CD4-positive, alpha-beta T cell treated with Interleukin-17A for 1 hour (primary cell): ENCODE measurements around the gene ZNF792.
"Not testable (repeated sequence)": the region's sequence is repeated elsewhere in the genome, so short reads cannot be mapped to it uniquely, and the experiment has no call there.

ENCODE experiments used
- DNase-seq: peaks from one replicate; pipeline ENCODE4 v3.0.0-alpha.2; 2020

Gene ZNF792

DNA sequence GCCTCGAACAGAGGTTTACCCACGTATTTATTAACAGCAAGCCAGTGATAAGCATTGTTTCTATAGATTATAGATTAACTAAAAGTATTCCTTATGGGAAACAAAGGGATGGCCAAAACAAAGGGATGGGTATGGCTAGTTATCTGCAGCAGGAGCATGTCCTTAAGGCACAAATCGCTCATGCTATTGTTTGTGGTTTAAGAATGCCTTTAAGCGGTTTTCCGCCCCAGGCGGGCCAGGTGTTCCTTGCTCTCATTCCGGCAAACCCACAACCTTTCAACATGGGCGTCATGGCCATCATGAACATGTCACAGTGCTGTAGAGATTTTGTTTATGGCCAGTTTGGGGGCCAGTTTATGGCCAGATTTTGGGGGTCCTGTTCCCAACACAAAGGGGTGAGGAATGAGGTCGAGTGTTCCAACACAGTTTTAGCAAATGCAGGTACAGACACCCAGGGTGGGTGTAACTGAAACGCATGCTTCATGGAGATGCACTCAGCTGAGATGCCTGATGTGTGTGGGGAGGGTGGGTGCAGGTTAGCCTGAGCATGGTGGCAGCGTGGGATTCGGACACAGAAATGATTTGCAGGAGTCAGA is 6.3 kb upstream of the ZNF792 start:
- DNase-seq: not testable (repeated sequence)

DNA sequence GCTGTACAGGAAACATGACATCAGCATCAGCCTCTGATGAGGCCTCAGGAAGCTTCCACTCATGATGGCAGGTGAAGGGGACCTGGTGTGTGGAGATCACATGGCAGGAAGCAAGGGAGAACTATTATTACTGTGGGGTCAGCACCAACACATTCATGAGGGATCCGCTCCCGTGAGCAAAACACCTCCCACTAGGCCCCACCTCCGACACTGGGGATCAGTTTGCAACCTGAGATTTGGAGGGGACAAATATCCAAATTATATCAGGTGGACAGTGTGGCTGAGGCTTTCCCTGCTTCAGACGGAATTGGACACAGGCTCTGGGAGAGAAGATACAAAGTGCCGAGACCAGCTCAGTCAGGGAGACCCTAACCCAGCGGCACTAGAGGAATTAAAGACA is 5.7 kb upstream of the ZNF792 start:
- no peak for DNase-seq

DNA sequence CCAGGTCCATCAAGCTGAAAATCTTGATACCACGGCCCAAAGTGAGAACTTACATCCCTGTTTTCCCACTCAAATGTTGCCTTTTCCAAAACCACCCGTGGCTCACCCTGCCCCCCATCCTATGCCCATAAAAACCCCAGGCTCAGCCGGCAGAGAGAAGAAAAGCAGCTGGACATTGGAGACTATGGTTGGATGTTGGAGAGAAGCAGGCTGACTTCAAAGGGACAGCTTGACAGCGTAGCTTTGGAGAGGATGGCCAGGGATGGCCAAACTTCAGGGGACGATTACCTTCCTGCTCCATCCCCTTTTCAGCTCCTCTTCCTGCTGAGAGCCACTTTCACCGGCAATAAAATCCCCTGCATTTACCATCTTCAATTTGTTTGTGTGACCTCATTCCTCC is 3.5 kb upstream of the ZNF792 start:
- DNase-seq: no peak

DNA sequence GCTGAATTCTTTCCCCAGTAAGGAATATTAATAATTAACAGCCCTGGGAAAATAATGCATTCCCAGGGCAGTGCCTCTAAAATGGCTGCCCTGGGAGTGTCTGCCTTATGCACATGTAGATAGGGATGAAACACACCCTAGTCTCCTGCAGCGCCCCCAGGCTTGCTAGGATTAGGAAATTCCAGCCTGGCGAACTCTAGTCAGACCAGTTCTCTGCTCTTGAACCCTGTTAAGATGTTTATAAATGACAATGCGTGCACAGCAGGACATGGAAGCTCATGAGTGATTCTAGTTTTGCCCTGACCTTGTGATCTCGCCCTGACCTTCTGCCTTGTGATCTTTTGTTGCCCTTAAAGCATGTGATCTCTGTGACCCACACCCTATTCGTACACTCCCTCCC is 1.5 kb upstream of the ZNF792 start:
- DNase-seq: not testable (repeated sequence)

DNA sequence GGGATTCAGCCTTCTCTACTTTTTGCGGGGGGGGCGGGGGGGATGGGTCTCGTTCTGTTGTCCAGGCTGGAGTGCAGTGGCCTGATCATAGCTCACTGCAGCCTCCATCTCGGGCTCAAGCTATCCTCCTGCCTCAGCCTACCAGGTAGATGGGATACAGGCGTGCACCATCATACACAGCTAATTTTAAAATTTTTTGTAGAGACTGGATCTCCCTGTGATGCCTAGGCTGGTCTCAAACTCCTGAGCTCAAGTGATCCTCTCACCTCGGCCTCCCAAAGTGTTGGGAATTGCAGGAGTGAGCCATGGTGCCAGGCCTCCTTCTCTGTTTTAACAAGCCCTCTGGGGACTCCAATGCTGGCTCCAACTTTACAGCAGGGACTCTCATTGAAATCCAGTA is 569 bp upstream of the ZNF792 start:
- DNase-seq: no peak

DNA sequence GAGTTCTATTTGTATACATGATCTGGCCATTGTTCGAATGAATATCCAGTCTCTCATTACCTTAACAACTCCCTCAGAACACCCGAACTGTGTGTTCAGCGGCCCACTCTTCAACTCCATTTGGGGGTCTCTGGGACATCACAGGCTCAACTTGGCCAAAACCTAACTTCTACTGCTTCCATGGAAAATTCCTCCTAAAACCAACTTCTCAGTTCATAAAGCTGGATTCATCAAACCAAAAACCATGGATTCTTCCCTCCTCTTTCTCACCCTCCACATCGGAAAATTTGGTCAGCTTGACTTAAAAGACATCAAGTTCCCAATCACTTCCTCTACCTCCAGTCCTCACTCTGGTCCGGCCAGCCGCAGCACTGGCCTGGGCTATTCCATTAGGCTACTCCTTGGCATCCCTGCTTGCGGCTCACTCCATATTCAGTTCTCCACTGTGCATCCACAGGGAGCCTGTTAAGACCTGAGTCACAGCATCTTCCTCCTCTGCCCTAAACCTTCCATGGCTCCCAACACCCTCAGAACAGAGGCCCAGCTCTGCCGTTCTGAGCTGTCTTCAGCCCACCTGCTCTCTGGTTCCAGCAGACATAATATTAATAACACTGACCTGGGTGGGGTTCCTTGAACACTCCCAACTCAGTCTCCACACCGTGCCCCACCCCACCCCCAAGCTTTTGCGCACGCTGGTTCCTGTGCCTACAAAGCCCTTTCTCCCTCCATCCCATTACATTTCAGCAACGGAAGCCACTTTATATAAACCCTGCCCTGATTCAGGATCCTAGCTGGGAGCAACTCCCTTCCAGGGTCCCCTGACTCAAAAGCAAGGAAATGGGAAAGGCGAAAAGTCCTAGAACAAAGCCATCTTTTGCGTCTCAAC is 1.1 kb downstream of the ZNF792 start:
- no peak for DNase-seq

DNA sequence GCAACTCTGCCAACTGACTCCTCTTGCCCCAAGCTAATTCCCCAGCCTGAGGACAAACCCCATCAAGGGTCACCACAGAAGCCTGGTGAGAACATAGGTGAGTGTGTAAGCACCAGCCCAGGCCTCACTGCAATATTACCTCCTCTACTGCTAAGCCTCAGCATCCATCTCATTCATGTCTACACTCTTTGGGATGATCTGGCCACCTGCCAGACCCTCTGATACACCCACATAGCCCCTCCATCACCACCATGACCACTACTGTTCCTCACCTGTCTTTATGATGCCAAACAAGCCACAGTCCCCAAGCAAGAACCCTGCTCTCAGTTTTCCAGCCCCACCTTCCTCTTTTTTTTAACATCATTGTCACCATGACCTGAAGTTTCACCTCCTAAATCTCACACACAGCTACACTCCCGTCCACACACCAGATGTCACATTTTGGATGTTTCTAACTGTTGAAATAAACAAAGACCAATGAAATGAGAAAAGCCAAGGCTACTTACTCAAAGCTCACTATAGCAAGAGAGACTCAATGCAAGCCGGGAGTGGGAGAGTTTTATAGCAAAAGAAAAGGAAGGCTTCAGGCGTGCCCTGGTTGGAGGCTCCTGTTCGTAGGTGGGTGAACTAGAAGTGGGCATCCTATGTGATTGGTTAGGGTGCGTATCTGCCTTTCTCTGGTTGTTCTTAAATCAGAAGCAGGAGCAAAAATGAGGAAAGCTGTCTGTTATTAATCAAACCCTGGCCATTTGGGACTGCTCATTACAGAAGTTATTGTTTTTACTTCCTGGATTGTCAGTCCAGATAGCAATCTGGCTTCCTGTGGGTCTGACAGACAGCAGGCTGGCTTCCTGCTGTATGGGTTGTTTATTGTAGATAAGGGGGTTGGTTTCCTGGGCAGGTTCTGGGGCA is 2.0 kb downstream of the ZNF792 start:
- DNase-seq: peak; percentile 66

DNA sequence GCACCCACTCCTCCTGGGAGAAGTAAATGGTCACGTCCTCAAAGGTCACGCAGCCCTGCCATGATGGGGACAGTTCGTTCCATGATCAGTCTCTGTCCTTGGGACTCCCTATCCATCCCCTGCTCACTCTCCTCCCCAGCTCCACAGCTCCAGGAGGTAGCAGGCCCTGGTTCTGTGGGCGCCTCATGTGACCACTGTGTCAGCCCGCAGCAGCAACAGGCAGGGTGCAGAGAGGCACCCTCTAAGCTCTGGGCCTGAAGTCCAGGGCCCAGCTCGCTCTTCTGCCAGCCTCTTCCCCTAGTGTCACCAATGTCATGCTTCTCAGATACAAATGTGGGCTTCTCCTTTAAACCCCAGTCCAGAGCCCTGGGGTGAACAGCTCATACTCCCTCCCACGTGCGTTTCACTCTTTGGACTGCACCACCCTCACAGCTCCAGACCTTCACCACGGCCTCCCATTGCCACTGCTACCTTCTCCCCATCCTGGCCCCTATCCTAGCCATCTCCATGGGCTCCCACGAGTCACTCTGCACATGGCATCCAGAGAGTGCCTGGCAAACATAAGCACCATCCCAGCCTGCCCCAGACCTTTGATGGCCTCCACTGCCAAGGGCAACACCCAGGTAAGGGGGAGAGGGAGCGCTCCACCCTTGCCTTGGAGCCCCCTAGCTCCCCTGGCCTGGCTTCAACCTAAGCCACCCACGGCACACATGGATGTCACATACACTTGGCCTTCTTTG is 2.9 kb downstream of the ZNF792 start:
- no peak for DNase-seq

DNA sequence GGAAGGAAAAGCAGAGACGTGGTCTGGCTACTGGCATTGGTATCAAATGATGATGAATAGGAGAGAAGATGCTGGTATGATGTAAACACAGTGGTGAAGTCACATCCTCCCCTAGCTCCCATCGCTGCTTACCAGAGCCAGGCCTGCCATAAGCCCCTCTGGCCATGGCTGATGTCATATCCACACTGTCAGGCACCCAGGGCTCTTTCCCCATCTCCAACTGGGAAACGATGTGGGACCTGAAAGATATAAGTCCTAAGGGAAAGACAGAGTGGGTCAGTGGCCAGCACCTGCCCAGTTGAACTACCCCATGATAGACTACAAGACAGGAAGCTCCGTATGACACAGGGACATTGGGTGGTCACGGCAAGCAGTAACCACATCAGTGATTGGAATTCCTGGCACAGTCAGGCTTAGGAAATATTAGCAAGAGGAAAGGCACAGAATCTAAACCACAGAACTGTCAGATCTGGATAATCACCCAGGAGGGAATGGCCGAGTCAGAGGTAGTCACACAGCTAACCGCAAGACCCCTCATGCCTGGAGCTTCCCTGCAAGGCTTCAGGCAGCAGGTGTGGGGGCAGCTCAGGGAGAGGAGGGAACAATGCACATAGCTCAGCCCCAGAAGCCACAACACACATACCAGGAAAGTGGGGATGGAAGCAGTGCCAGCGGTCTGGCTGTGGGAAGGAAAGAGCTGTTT is 3.8 kb downstream of the ZNF792 start:
- DNase-seq: no peak

DNA sequence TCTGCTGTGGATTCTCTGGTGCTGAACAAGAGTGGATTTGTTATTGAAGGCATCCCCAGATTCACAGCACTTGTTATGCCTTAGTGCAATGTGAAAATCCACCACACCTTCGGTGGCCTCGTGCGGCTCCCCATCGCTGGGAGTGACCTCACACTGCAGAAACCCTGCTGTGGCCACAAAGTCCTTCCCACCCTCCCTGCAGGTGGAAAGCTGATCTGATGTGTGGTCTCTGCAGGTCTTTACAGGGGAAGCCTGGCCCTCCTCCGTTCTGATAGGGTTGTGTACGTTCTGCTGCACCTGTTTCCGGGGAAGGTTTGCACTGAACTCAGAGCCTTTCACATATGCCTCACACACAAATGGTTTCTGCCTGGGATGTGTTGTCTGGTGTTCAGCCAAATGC is 5.0 kb downstream of the ZNF792 start:
- no peak for DNase-seq

DNA sequence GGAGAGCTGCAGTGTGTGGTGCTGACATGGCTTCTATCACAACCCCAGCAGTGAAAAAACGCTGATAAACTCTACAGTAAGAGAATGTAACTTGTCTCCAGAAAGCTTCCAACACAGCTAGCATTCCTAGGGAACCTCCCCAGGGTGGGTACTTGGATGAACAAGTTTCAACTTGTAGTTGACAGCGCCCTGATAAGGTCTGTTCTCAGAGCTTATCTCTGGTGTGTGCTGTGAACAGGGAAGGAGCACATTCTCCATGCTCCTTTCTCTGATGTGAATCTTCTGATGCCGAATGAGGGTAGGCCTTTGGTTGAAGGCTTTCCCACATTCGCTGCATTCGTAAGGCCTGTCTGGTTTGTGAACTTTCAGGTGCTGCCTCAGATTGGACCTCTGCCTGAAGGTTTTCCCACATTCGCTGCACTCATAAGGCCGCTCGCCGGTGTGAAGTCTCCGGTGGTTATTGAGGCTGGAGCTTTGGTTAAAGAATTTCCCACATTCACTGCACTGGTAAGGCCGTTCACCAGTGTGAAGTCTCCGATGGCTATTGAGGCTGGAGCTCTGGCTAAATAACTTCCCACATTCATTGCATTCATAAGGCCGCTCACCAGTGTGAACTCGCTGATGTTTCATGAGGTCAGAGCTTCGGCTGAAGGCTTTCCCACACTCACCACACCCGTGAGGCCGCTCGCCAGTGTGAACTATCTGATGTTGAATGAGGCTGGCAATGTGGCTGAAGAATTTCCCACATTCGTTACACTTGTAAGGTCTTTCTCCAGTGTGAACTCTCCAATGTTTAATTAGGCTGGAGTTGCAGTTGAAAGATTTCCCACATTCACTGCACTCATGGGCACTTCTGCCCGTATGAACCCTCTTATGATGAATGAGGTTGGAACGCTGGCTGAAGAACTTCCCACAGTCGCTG is 5.9 kb downstream of the ZNF792 start:
- no peak for DNase-seq

DNA sequence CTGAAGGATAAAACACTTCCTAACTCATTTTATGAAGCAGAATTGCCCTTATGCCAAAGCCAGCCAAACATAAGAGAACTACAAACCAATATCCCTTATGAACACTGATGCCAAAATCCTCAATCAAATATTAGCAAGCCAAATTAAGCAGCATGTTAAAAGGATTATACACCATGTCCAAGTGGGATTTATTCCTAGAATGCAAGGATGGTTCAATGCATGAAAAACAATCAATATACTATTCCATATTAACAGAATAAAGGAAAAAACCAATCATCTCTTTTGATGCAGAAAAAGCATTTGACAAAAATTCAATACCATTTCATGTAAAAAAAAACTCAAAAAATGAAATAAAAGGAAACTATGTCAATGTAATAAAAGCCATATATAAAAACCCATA is 10.9 kb downstream of the ZNF792 start:
- DNase-seq: no peak

DNA sequence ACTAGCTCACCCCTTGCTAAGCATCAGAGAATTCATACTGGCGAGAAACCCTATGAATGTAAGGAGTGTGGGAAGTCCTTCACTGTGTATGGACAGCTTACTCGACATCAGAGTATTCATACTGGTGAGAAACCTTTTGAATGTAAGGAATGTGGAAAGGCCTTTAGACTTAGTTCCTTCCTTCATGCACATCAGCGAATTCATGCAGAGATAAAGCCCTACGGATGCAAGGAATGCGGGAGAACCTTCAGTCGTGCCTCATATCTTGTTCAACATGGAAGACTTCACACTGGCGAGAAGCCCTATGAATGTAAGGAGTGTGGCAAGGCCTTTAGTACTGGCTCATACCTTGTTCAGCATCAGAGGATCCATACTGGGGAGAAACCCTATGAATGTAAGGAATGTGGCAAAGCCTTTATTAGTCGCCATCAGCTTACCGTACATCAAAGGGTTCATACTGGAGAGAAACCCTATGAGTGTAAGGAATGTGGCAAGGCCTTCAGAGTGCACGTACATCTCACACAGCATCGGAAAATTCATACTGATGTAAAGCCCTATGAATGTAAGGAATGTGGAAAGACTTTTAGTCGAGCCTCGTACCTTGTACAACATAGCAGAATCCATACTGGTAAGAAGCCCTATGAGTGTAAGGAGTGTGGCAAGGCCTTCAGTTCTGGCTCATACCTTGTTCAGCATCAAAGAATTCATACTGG is 20.0 kb downstream of the ZNF792 start:
- no peak for DNase-seq

DNA sequence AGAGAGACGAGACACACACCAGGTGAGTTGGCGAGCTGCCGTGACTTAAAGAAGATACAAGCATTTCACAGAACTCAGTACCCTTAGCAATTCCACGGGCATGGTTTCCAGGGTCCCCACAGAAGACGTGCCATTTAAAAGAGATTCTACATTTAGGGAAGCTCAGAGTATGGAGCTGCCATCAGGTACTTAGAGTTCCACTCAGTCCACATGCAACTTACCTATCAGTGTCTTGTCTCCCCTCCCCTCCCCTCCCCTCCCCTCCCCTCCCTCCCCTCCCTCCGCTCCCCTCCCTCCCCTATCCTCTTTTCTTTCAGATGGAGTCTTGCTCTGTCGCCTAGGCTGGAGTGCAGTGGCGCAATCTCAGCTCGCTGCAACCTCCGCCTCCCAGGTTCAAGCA is 25.1 kb downstream of the ZNF792 start:
- DNase-seq: no peak

DNA sequence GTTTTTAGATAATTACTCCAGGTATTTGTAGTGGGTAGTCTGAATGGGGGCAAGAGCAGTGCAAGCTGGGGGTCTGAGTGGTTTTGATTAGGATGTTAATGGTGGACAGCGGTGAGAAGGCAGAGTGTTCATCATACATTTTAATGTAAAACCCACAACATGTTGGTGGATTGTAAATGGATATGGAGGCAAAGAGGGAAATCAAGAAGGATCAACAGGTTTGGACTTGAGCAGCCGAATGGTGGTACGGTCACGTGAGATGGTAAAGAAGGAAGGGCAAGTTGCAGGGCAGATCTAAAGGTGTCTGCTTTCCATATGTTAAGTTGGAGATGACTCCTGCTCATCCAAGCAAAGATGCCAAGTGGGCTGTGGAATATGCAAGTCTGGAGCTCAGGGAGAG is 27.8 kb downstream of the ZNF792 start:
- DNase-seq: no peak

DNA sequence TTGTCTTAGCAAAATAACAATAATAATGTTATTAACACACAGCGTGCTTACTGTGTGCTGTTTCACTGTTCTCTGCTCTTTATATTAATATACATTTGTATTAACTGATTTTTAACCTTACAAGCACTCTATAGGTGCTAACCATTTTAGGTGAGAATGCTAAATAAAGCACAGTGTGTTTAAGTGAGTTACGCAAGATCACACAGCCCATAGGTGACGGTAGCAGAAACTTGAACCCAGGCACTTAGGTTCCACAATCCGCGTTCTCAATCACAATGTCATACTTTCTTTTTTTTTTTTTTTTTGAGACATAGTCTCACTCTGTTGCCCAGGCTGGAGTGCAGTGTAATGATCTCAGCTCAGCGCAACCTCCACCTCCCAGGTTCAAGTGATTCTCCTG is 31.5 kb downstream of the ZNF792 start:
- no peak for DNase-seq

DNA sequence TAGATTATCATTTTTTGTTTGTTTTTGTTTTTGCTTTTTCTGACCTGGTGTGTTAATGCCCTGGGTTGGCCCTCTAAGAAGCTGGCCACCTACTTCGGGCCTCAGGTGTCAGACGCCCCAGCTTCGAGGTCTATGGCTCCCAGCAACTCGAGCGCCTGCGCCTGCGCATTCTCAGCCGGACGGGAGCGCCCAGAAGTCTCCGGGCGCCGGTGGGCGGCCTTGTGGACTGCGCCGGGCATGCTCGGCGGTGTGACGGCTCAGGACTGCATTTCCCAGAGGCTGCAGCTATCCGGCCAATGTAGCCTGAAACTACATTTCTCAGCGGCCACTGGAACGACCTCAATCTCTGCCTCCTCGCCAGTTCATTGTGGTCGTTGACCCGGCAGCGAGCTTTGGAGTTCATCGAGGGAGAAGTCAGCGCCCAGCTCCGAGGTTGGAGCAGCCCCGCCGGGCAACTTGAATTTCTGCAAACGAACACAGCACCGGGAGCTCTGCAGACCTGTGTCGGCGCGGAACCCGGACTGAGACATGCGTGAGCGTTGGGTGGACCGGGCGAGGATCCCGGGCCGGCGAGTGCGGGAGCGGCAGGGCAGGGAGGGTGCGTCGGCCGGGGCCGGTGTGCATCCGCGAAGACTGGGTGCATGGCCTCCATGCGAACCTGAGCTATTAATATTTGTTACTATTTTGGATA is 37.2 kb downstream of the ZNF792 start, which contains the start of gene ZNF30:
ZNF30 (plus strand) TSS at position 219 of the 691 bp plus-strand sequence. CDS start 3,045 bp downstream, outside the sequence.
- peak; percentile 84 for DNase-seq

DNA sequence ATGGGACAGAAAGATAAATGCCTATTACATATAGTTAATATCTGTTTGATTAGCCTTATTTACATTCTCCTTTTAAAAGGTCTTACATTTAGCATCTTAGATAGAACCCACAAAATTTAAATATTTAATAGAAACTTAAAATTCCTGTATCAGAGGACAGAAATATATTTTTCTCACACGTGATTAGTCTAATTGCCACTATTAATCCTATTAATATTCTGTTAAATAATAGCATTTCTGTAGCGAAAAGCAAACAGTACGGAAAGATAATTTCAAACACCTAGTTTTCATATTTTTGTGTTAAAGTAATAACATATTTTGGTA is 37.7 kb downstream of the ZNF792 start:
- no peak for DNase-seq

DNA sequence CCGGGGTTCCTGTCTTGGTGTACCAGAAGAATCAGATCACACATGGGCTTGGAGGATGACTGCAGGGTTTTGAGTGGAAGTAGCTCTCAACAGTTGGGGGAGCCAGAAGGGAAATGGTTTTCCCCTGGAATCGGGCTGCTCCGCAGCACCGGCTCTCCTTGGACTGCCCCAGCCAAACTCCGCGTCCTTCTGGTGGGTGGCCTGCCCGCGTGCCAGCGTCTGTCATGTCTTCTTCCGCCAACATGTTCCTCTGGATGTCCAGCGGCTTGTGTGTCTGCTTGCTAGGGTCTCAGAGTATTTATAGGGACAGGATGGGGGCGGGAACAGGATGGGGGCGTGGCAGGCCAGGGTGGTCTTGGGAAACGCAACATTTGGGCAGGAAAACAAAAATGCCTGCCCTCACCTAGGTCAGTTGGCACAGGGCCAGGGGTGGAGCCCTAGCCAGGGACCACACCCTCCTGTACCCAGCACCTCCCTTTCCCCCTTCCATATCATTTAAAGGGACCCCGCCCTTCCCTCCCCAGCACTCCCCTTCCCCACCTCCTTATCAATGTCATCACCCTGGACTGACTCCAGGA is 38.7 kb downstream of the ZNF792 start:
- no peak for DNase-seq
